ENCODE data around the gene DHRS7.

DNA sequence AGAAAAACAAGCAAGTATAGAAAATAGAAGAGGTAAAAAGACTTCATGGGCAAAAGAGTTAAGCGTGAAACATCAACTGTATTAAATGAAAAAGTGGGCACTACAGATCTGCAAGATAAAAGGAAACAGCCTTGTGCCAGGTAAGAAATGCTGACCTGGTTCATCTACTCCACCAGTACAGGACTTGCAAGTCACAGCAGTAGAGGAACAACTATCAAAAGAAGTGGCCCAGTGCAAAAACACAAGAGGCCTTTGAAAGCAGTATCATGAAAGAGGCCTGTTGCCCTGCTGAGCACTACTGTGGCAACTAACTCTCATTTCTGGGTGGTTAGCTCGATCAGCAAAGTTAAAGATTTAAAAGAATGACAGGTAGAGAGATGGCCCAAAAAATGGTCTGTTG lies 10.5 kb downstream of the DHRS7 start:
- TF ChIP-seq, protein P1, sequence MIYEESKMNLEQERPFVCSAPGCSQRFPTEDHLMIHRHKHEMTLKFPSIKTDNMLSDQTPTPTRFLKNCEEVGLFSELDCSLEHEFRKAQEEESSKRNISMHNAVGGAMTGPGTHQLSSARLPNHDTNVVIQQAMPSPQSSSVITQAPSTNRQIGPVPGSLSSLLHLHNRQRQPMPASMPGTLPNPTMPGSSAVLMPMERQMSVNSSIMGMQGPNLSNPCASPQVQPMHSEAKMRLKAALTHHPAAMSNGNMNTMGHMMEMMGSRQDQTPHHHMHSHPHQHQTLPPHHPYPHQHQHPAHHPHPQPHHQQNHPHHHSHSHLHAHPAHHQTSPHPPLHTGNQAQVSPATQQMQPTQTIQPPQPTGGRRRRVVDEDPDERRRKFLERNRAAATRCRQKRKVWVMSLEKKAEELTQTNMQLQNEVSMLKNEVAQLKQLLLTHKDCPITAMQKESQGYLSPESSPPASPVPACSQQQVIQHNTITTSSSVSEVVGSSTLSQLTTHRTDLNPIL (CRISPR knock-in tag; IDR thresholded peaks at IDR 0.05; ENCODE audit: low read depth): no peak
- no peak for TF ChIP-seq BACH2 (CRISPR knock-in tag; IDR thresholded peaks at IDR 0.05; ENCODE audit: borderline replicate concordance)
- no peak for TF ChIP-seq ZFP3 (CRISPR knock-in tag; IDR thresholded peaks at IDR 0.05)
